Thymus (tissue), 11 donors: ENCODE data around the gene NTRK3. TPM values are rescaled to one million over a fixed set of nuclear protein-coding genes. Genes with fewer than 3 reads are reported as not detected.

ENCODE experiments used
- DNase-seq, 9 donors: peaks; one replicate each; pipeline ENCODE4 v3.0.0-alpha.2; 2013; ENCODE audit warnings: low spot score in 9 of 9, low read depth in 6 of 9, missing footprints in 1 of 9
- H3K27ac ChIP-seq, 2 donors: one replicate each; pipeline ENCODE4 v1.5.1; 2013; ENCODE audit warnings: control low read depth in 1 of 2, low read depth in 1 of 2, low read length in 1 of 2, mild to moderate bottlenecking in 1 of 2, moderate library complexity in 1 of 2
- H3K27me3 ChIP-seq, 2 donors: one replicate each; pipeline ENCODE4 v1.5.1; 2013; ENCODE audit warnings: low read length in 1 of 2; ENCODE audit not compliant: control insufficient read depth in 2 of 2, insufficient read depth in 1 of 2
- H3K36me3 ChIP-seq, 2 donors: one replicate each; pipeline ENCODE4 v1.5.1; 2013; ENCODE audit warnings: low read length in 1 of 2, mild to moderate bottlenecking in 1 of 2, moderate library complexity in 1 of 2; ENCODE audit not compliant: control insufficient read depth in 2 of 2, insufficient read depth in 2 of 2
- H3K4me1 ChIP-seq, 2 donors: one replicate each; pipeline ENCODE4 v1.5.1; 2013; ENCODE audit warnings: low read length in 2 of 2; ENCODE audit not compliant: control insufficient read depth in 2 of 2, insufficient read depth in 2 of 2
- H3K4me3 ChIP-seq, 2 donors: one replicate each; pipeline ENCODE4 v1.5.1; 2013; ENCODE audit warnings: low read length in 2 of 2, control low read depth in 1 of 2, mild to moderate bottlenecking in 1 of 2
- H3K9me3 ChIP-seq, 2 donors: one replicate each; pipeline ENCODE4 v1.5.1; 2013; ENCODE audit warnings: low read length in 1 of 2, mild to moderate bottlenecking in 1 of 2; ENCODE audit not compliant: control insufficient read depth in 2 of 2, insufficient read depth in 1 of 2
- WGBS: extraction: QIAGEN DNeasy Blood & Tissue Kit; methylation state at CpG from one replicate; pipeline ENCODE4 v1.1.7; 2013; 5-methylcytosine and 5-hydroxymethylcytosine counted together
- polyA plus RNA-seq: library from polyadenylated mRNA; stranded (reverse); fragments of 200-250 nt; gene quantifications from one replicate; pipeline ENCODE4 v1.2.3, GENCODE V29; 2013
- total RNA-seq: library from RNA; stranded (reverse); fragments of 120-200 nt; gene quantifications from one replicate; pipeline ENCODE4 v1.2.4, GENCODE V29; 2013
- donor health status: healthy.

The NTRK3 gene
- total and polyA plus RNA-seq, 2 donors, result 0.57 to 5.8 TPM

- no peak for DNase-seq
- no peak overlapping the region for H3K27ac ChIP-seq
- no peaks in the 10 kb centered on the region for H3K9me3 ChIP-seq
- H3K36me3 ChIP-seq, result no peaks in the 10 kb centered on the region
- no peaks in the 10 kb centered on the region for H3K27me3 ChIP-seq
- no peaks in the 10 kb centered on the region for H3K4me1 ChIP-seq
- WGBS, result 89% methylated on average over 2 of the region's 2 CpGs
- H3K4me3 ChIP-seq, result no peak overlapping the region
Measured at GRCh38 chr15:88019656-88020055, 236.9 kb downstream of the NTRK3 start.

DNA sequence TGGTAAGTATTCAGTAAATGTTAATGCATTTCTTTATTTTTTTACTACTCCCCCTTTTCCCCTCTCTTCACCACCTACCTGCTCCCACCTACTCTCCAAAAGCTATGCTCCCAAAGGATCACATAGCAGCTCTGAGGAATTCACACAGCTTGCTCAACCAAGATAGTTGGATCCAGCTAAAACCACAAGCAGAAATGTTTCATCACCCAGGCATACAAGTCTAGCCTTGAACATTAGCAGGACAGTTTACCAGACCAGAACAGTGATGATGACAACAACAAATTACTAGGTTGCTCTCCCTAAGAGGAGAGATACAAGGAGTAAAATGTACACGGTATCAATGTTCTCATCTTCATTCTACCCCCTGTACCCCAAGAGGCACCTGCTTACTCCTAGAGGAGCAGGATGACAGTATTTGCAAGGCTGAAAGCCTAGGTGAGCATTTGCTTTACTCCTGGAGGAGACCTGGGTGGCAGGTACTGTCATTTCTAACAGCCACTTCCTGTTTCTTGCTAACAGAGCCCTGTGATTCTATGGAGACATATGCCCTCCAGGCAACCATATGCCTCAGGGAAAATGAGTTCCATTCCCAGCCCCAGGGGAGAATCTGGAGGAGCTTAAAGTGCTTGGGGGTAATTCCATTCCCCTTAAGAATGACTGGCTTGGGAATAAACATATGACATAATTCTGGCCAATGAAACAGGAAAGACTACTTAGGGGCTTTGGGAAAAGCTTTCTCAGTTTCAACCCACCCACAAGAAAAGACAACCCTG lies 237.5 kb downstream of the NTRK3 start:
- no peak overlapping the region for H3K4me3 ChIP-seq
- DNase-seq, result no peak
- no peaks in the 10 kb centered on the region for H3K4me1 ChIP-seq
- H3K9me3 ChIP-seq, result no peaks in the 10 kb centered on the region
- H3K27me3 ChIP-seq, result no peaks in the 10 kb centered on the region
- no peaks in the 10 kb centered on the region for H3K36me3 ChIP-seq
- no peak overlapping the region for H3K27ac ChIP-seq
- WGBS, result 89% methylated on average over 1 of the region's 1 CpG

GRCh38 chr15:88017753-88018152 lies 238.8 kb downstream of the NTRK3 start:
- H3K9me3 ChIP-seq, result no peaks in the 10 kb centered on the region
- no peaks in the 10 kb centered on the region for H3K27me3 ChIP-seq
- no peaks in the 10 kb centered on the region for H3K36me3 ChIP-seq
- H3K27ac ChIP-seq, result no peak overlapping the region
- no peaks in the 10 kb centered on the region for H3K4me1 ChIP-seq
- 97% methylated on average over 4 of the region's 4 CpGs for WGBS
- no peak for DNase-seq
- no peak overlapping the region for H3K4me3 ChIP-seq

DNA sequence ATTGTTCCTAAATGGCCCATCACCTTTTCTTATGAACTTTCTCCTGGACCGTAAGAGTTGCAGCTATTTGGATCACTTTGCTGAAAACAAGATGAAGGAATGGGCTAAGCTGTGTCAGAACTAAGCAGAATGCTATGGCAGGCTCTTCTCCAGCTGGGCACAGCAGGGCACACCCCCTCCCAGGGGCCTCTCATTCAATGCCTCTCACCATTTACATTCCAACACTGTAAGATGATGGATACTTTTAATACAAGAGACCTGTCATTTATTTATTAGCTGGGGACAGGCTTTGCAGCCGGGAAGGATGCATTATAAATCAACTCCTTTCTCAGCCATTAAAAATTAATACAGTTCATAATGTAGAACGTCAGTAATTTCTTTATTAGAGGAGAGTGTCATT lies 240.1 kb downstream of the NTRK3 start:
- no peaks in the 10 kb centered on the region for H3K36me3 ChIP-seq
- WGBS, result 74% methylated on average over 3 of the region's 3 CpGs

DNA sequence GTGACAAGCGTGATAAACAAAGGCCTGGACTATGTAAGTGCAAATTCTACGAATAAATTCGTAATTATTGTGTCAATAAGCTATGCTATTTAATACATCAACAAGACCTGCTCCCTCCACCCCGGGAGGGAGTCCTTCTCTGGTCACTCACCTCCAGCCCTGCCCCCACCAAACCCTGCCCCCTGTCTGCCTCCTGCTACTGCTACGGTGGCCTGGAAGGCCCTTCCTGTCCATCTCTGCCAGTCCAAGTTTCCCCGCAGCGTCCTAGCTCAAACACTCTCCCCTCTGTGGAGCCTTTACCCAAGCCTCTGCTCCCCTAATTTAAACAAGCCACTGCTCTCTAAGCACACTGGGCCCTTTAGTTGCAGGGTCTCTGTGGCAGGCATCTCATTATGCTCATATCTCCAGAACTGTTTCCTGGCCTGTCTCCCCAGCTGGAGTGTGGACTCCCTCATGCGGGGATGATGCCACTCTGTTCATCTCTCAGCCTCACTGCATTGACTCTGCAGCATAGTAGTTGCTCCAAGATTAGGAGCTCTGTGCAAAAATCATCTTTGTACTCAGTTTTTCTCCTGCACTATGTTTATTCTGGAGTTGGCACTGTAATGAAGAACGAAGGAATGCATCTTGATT lies 241.2 kb downstream of the NTRK3 start:
- Histone ChIP-seq H3K9me3 (no peaks in the 10 kb centered on the region), H3K4me3 (no peak overlapping the region), H3K4me1 (no peaks in the 10 kb centered on the region), H3K36me3 (no peaks in the 10 kb centered on the region), H3K27me3 (no peaks in the 10 kb centered on the region), H3K27ac (no peak overlapping the region)
- DNase-seq, result no peak
- 89% methylated on average over 9 of the region's 9 CpGs for WGBS

More for the DNA sequence above, 240.1 kb downstream of the NTRK3 start:
- H3K4me1 ChIP-seq, result no peaks in the 10 kb centered on the region
- H3K27ac ChIP-seq, result no peak overlapping the region
- no peaks in the 10 kb centered on the region for H3K9me3 ChIP-seq
- no peaks in the 10 kb centered on the region for H3K27me3 ChIP-seq
- no peak for DNase-seq
- H3K4me3 ChIP-seq, result no peak overlapping the region

DNA sequence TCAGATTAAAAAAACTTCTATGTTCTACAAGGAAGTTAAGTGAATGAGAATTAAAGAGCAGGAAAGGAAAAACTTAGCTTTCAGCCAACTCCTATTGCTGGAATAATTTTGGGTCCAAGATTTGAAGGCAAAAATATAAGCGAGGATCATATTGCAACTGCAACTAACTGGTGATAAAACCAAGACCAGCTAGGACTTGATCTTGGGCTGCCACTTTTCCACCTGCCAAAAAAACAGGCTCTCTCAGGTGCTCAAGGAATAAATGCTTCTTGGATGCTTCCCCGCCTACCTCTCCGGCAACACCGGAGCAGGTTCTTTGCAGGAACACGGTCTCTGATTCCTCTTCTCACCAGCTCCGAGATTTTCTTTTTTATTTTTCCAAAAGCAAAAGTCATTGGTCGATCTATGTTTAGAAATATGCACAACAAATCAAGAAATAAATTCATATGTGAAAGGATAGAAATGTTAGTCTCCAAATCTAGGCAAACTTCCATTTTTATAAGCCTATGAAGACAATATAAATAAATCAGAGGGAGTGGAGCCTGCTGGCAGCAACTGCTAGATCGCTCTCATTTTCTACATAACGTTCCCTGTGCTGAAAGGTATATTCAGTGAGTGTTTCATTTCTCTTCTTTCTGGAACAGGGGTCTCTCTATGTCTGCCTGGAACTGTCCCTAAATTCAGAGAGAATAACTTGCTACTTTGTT lies 241.9 kb downstream of the NTRK3 start:
- no peak for DNase-seq
- WGBS, result 92% methylated on average over 9 of the region's 9 CpGs
- no peaks in the 10 kb centered on the region for H3K4me1 ChIP-seq
- no peak overlapping the region for H3K4me3 ChIP-seq
- H3K9me3 ChIP-seq, result no peaks in the 10 kb centered on the region
- H3K36me3 ChIP-seq, result no peaks in the 10 kb centered on the region
- H3K27ac ChIP-seq, result no peak overlapping the region
- no peaks in the 10 kb centered on the region for H3K27me3 ChIP-seq

- WGBS, result 95% methylated on average over 7 of the region's 8 CpGs
- no peaks in the 10 kb centered on the region for H3K9me3 ChIP-seq
- H3K36me3 ChIP-seq, result no peaks in the 10 kb centered on the region
- H3K4me1 ChIP-seq, result no peaks in the 10 kb centered on the region
- no peak overlapping the region for H3K27ac ChIP-seq
- no peak for DNase-seq
- no peaks in the 10 kb centered on the region for H3K27me3 ChIP-seq
- H3K4me3 ChIP-seq, result no peak overlapping the region
Measured at GRCh38 chr15:88013111-88013510, 243.4 kb downstream of the NTRK3 start.

GRCh38 chr15:88012688-88013087 lies 243.9 kb downstream of the NTRK3 start:
- Histone ChIP-seq H3K27ac (no peak overlapping the region), H3K4me3 (no peak overlapping the region), H3K36me3 (no peaks in the 10 kb centered on the region), H3K27me3 (no peaks in the 10 kb centered on the region), H3K9me3 (no peaks in the 10 kb centered on the region), H3K4me1 (no peaks in the 10 kb centered on the region)
- no peak for DNase-seq
- 96% methylated on average over 7 of the region's 7 CpGs for WGBS

DNA sequence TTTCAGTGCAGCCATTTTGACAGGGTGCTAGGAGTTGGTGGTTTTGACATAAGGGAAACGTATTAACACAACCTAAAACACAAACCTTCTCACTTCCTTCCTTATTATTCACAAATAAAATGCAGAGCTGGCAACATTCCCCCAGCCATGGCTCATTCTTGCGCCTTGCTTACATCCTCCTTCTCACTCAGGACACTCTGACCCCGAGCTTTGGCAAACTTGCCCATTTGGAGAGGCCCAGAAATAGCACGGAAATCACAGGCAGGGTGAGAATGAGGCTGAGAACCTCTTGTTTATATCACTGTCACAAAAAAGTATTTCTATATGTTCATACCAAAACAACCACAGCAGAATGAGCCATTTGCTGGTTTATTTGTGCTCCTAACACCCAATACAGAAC lies 244.3 kb downstream of the NTRK3 start:
- WGBS, result 26% methylated on average over 4 of the region's 4 CpGs
- Histone ChIP-seq H3K27ac (no peak overlapping the region), H3K4me1 (no peaks in the 10 kb centered on the region), H3K27me3 (no peaks in the 10 kb centered on the region), H3K9me3 (no peaks in the 10 kb centered on the region), H3K36me3 (no peaks in the 10 kb centered on the region), H3K4me3 (no peak overlapping the region)
- DNase-seq, result no peak
